AG04449 (cell line): Measurements from ENCODE around the gene TRH.

ENCODE experiments used
- CTCF ChIA-PET: fragments of 350-600 bp; formaldehyde crosslinking; extraction: SDS; loops from one replicate; lab custom pipeline; 2021; ENCODE audit warnings: antibody characterized with exemption; lab: Yijun Ruan, JAX
- POLR2A ChIA-PET: fragments of 400-600, 350-600 bp; formaldehyde crosslinking; extraction: SDS; loops from one replicate; lab custom pipeline; 2020; ENCODE audit warnings: antibody characterized with exemption, inconsistent platforms; lab: Yijun Ruan, JAX
- DNase-seq: peaks from one replicate; pipeline ENCODE4 v3.0.0-alpha.2; 2010; ENCODE audit warnings: low read depth, low spot score
- H3K4me3 ChIP-seq: 2 replicates; pipeline ENCODE4 v1.5.1; 2011; ENCODE audit warnings: low read depth, mild to moderate bottlenecking, control low read depth, low read length
- CTCF ChIP-seq: IDR thresholded peaks from one replicate; pipeline ENCODE4 v1.5.1; 2011; ENCODE audit warnings: mild to moderate bottlenecking, moderate library complexity, low read length, control low read depth, inconsistent platforms; ENCODE audit not compliant: insufficient read depth; ENCODE audit errors: missing control alignments

Gene TRH

GRCh38 chr3:129947538-129948240, 26.8 kb upstream of the TRH start:
- no peak for TF ChIP-seq CTCF
- DNase-seq = no peak
- ChIA-PET CTCF (interaction anchor here (0.8 to 14.5 kb wide), 3 partner anchors 14 to 150 kb away, joined by 3 to 396 read pairs (median 5); no protein-coding TSS in a partner anchor), POLR2A (no interaction called here)
- no peak overlapping the region for H3K4me3 ChIP-seq

- POLR2A ChIA-PET = no interaction called here
- DNase-seq = no peak
- CTCF ChIA-PET = interaction anchor here (2.2 to 14.5 kb wide), 2 partner anchors 9 to 147 kb away, joined by 17 to 396 read pairs; no protein-coding TSS in a partner anchor
- TF ChIP-seq CTCF = no peak
- H3K4me3 ChIP-seq = no peak overlapping the region
Observed at GRCh38 chr3:129950318-129951046, 24.0 kb upstream of the TRH start.

- DNase-seq = no peak
- TF ChIP-seq CTCF = no peak
- no peak overlapping the region for H3K4me3 ChIP-seq
- ChIA-PET POLR2A (no interaction called here), CTCF (interaction anchor here (0.6 to 1.2 kb wide), 3 partner anchors 9 to 460 kb away, joined by 3 to 7 read pairs (median 3); no protein-coding TSS in a partner anchor)
Observed at GRCh38 chr3:129952556-129953355, 21.8 kb upstream of the TRH start.

- TF ChIP-seq CTCF = no peak
- CTCF ChIA-PET = interaction anchor here (0.6 to 3.0 kb wide), 4 partner anchors 10 to 461 kb away, joined by 3 to 16 read pairs (median 5); no protein-coding TSS in a partner anchor
- DNase-seq = no peak
- POLR2A ChIA-PET = no interaction called here
- no peak overlapping the region for H3K4me3 ChIP-seq
Observed at GRCh38 chr3:129953621-129954020, 20.9 kb upstream of the TRH start.

GRCh38 chr3:129954514-129954913, 20.0 kb upstream of the TRH start:
- H3K4me3 ChIP-seq = no peak overlapping the region
- no peak for DNase-seq
- ChIA-PET CTCF (interaction anchor here (3.0 kb wide), 1 partner anchor 11 kb away, joined by 16 read pairs; no protein-coding TSS in a partner anchor), POLR2A (no interaction called here)
- TF ChIP-seq CTCF = no peak
